NK-92 (cell line): ENCODE data around the gene DLG5.

Source experiments
- DNase-seq: peaks from one replicate; lab custom pipeline; 2025; ENCODE audit not compliant: unreplicated experiment; lab: John Stamatoyannopoulos, UW

Gene DLG5, protein sequence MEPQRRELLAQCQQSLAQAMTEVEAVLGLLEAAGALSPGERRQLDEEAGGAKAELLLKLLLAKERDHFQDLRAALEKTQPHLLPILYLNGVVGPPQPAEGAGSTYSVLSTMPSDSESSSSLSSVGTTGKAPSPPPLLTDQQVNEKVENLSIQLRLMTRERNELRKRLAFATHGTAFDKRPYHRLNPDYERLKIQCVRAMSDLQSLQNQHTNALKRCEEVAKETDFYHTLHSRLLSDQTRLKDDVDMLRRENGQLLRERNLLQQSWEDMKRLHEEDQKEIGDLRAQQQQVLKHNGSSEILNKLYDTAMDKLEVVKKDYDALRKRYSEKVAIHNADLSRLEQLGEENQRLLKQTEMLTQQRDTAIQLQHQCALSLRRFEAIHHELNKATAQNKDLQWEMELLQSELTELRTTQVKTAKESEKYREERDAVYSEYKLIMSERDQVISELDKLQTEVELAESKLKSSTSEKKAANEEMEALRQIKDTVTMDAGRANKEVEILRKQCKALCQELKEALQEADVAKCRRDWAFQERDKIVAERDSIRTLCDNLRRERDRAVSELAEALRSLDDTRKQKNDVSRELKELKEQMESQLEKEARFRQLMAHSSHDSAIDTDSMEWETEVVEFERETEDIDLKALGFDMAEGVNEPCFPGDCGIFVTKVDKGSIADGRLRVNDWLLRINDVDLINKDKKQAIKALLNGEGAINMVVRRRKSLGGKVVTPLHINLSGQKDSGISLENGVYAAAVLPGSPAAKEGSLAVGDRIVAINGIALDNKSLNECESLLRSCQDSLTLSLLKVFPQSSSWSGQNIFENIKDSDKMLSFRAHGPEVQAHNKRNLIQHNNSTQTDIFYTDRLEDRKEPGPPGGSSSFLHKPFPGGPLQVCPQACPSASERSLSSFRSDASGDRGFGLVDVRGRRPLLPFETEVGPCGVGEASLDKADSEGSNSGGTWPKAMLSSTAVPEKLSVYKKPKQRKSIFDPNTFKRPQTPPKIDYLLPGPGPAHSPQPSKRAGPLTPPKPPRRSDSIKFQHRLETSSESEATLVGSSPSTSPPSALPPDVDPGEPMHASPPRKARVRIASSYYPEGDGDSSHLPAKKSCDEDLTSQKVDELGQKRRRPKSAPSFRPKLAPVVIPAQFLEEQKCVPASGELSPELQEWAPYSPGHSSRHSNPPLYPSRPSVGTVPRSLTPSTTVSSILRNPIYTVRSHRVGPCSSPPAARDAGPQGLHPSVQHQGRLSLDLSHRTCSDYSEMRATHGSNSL (N-terminal part only)

DNA sequence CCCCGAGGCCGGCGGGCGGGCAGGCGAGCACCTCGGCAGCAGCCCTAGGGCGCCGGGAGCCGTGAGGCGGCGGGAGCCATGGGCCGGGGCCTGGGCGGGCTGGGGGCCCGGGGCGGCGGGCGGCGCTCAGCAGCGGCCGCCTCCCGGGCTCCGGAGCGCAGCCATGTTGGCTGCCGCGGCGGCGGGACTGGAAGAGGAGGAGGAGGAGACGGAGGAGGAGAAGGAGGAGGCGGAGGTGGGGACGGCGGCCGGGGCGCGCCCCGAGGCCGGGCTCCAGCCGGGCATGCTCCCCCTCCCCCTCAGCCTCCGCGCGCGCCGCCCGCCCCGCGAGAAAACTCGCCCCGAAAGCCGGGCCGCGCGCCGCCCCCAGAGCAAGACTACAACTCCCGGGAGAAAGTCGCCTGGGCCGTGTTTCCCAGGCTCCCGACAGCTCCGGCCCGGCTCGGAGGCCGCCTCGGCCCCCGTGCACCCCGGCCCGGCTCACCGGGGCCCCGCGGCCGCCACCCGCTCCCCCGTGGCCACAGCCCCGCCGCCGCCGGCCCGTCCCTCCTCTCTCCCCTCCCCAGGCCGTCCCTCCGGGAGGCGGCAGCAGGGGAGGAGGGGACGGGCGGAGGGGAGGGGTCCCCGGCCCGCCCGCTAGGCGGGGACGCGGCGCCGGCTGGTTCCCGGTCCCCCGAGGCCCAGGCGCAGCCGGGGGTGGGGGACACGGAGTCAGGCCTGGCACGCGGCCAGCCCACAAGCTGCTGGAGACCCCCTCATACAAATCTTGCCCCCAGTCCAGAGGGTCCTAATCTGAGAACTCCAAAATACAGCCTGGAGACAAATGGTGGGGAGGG, at the start of gene DLG5:
Gene DLG5, minus strand, starts transcription at position 190 of the 836 bp plus-strand sequence. CDS start 235 bp downstream, outside the sequence.
- no peak for DNase-seq

DNA sequence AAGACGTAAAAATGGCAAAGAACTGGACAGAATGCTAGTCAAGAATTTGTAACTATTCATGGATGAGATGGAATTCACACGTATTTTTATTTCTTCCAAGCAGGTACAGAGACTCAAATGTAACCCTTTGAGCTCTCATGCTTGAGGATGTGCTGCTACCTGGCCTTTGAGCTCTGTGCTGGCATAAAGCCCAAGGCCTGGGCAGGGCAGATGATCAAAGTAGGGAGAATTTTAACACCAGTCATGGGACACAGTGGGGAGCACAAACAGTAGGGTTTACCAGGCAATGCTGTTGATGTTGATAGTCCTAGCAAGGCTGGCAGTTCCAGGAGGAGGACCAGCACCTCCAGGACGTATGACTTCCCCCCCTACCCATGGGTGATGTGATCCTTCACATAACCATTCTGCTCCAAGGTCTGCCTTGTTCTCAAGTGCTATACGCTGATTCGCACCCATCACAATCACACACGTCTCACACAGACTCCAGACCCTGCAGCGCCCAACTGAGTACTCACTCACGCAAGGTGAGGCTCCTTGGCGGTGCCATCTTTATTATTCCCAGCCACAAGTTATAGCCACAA, 48.6 kb upstream of the DLG5 start:
- no peak for DNase-seq

DNA sequence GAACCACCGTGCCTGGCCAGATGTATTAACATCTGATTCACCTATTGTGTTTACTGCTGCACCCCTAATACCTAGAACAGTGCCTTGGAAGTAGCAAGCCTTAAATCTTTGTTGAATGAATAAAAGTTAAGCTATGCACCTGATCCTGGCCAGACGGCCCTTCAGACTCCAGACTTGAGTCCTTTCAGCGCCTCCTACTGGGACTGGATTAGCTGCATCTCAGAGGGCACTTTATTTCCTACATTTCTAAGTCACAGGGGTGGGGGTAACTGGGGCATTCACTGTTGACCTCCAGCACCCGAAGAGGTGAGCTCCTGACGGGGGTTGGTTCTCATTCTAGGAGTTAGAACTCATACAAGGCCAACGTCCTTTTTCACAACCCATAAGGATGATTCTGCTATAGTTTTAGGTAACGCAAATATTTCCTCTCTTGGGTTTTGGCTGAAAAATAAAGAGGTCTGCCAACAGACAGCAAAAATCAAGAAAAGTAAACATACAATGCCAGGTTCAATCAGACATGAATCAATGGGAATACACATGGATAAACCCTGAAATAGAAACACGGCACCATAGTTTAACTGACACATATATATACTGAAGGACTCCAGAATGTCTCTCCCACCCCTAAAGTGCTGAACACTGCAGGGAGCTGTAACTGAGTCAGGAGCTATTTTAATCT, 48.0 kb upstream of the DLG5 start:
- DNase-seq = no peak

DNA sequence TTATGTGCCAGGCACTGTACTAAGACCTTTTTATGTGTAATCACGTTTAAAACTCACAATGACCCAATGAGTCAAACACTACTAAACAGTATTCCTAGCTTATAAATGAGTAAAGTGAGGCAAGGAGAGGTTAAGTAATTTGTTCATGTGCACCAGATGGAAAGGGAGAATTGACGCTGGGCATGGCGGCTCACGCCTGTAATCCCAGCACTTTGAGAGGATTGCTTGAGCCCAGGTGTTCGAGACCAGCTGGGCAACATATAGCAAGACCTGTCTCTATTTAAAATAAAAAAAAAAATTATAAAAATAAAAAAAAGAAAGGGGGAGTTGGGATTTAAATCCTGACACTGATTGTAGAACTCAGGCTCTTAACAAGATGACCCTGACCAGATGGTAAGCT, 46.7 kb upstream of the DLG5 start:
- DNase-seq = no peak

DNA sequence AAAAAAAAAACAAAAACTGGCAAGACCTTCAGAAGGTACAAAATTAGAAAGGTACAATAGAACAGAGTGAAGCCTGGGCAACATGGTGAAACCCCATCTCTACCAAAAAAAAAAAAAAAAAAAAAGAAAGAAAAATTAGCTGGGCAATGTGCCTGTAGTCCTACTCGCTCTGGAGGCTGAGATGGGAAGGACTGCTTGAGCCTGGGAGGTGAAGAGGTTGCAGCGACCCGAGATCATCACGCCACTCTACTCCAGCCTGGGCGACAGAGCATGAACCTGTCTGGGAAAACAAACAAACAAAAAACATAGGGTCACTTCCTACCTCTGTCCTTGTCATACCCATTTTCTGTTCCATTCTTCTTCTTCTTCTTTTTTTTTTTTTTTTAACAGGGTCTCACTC, 45.6 kb upstream of the DLG5 start:
- DNase-seq = no peak

DNA sequence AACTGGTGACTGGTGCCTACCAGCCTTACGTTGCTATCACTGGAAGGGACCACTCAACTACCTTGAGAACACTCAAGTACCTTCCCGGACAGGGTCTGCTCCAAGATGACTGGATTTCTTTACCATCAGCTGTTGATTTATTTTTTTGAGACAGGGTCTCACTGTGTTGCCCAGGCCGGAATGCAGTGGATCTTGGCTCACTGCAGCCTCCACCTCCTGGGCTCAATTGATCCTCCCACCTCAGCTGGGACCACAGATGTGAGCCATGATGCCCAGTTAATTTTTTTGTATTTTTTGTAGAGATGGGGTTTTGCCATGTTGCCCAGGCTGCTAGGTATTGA, 45.2 kb upstream of the DLG5 start:
- DNase-seq = no peak

DNA sequence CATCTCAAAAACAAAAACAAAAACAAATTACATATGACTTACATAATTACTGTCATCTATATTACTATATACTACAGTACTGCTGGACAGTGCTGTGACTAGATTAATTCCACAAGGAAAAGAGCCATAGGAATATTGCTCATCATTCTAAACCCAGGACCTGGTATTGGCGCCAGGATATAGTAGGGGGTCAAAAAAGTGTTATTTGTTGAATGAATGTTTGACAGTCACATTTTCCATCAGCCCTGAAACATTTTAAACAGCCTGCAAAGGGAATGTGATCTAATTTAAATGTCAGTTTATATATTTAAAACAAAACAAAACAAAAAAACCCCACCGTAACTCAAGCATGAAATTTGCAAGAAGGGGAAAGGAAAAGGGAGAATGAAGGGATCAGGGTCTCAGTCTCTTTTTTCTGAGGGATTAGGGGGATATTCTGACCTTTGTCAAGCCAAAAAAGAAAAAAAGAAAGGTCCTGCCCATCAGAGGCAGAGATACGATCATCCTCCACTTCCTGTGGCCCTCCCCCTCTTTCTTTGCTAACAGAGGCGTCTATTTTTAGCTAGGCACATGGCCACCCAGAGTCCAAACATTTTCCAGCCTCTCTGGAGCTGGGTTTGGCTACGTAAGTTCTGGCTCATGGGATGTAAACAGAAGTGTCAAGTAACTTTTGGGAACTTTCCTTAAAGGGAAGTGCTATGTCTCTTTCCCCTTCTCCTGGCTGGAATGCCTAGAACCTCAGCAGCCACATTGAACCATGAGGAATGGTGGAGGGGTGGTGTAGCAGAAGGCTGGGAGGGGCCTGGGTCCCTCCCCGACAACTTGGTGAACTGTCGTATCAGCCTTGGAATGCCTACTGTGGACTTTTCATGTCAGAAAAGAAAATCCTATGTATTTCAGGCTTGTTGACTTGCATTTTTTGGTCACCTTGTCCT, 44.6 kb upstream of the DLG5 start:
- DNase-seq = no peak

DNA sequence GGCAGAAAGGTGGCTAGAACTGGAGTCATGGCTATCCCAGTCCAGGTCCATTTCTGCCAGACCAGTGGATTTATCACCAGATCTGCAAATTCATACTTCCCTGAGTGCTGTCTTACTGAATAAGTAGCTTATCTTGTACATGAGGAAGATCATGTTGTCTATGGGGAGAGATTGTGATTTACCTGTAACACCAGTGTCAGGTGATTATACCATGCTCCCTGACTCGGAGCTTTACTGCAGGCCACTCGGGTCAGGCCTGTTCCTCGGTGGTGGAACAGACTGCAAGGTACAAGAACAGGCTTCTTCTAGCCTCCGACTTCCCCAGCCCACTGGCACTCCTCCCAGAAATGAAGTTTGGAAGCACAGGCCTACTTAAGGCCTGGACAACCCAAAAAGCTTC, 42.6 kb upstream of the DLG5 start:
- DNase-seq = no peak

DNA sequence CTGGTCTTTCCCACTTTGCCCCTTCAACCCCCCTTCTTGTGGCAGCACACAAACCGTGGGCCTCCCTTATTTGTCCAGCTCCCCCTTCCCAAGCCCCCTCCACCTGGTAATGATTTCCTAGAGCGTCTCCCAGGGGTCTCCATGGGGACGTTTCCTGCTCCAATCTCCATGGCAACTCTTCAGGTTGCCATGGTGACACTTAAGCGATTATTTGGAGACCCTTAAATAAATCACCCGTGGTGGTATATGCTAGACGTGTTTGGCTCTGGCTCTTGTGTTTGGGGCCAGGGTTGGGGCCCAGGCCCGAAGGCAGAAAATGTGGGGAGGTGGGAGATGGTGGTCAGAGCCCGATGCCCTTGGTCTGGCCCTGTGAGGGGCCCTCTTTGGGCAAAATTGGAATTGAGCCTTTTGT, 41.1 kb upstream of the DLG5 start:
- no peak for DNase-seq

DNA sequence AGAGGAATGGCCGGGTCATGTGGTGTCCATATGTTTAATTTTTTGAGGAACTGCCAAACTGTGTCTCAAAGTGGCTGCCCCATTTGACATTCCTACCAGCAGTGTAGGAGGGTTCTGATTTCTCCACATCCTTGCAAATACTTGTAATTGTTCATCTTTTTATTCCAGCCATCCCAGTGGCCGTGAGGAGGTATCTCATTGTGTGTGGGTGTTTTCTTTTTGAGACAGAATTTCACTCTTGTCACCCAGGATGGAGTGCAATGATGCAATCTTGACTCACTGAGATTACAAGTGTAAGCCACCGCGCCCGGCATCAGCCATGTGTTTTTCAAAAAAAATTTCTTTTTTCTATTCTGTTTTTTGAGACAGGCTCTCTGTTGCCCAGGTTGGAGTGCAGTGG, 38.7 kb upstream of the DLG5 start:
- no peak for DNase-seq

DNA sequence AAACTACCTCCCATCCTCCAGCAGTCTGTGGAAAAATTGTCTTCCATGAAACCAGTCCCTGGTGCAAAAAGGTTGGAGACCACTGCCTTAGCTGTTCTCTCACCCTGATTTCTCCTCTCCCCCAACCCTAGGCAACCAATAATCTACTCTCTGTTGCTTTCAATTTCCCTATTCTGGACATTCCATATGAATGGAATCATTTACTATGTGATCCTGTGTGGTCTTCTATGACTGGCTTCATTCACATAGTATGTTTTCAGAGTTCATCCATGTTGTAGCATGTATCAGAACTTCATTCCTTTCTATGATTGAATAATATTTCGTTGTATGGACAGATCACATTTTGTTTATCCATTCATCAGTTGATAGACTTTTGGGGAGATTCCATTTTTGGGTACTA, 38.3 kb upstream of the DLG5 start:
- DNase-seq = no peak

DNA sequence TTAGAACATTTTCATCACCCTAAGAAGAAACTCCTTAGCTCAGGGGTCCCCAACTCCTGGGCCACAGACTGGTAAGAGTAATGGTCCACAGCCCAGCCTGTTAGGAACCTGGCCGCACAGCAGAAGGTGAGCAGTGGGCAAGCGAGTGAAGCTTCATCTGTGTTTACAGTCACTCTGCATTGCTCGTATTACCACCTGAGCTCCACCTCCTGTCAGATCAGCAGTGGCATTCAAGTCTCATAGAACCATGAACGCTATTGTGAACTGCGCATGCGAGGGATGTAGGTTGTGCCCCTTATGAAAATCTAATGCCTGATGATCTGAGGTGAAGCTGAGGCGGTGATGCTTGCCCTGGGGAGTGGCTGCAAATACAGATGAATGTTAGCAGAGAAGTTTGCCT, 37.3 kb upstream of the DLG5 start:
- no peak for DNase-seq

DNA sequence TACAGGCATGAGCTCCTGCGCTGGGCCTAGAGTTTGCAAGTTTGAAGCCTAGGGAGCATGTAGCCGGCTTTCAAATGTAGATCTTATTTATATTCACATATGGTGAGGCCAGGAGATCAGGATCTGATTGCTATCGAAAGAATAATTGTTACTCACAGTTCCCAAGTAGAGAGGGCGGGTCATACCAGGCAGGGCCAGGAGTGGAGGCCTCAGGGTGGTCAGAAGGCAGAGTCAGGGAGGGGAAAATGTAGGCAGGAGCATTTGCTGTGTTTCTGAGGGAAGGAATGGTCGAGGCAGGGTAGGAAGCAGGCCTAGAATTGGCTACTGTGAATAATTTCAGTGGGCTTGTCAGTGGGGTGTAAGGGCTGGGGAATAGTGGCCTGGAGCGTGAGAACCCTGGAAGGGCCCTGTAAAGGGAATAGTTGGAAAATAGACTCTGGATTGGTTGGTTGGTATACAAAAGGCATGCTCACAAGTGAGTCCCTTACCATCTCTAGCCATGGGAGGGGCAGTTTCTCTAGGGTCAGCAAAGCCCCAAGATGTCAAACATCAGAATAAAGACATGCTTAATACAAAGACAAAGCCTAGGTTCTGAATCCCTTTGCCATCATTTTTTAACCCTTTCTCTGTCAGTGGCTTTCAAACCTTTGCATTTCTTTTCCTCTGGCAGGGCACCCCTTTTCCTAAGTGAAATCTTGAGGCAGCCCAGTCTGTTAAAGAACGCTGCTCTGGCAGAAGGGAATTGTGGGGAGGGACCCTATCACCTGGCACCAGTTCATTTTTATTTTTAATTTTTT, 36.0 kb upstream of the DLG5 start:
- DNase-seq = no peak

DNA sequence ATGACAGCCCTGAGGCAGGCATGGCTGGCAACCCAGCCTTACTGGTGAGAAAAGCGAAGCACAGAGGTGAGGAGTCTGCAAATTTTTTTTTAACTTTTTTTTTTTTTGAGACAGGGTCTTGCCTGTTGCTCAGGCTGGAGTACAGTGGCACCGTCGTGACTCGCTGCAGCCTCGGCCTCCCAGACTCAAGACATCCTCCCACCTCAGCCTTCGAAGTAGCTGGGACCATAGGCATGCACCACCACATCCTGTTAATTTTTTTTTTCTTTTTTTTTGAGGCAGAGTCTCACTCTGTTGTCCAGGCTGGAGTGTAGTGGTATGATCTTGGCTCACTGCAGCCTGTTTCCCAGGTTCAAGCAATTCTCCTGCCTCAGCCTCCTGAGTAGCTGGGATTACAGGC, 35.1 kb upstream of the DLG5 start:
- DNase-seq = no peak

DNA sequence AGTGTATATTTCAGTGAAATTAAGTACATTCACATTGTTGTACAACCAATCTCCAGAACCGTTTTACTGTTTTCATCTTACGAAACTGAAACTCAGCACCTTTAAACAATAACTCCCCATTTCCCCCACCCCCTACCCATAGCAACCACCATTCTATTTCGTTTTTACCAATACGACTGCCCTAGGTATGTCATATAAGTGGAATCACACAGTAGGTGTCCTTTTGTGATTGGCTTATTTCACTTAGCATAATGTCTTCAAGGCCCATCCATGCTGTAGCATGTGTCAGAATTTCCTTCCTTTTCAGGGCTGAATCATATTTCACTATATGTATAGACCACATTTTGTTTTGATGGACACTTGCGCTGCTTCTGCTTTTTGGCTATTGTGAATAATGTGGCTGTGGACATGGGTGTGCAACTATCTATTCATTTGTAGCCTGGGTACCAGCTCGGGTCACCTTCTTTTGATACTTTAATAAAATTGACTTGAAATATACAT, 34.3 kb upstream of the DLG5 start:
- DNase-seq = no peak

DNA sequence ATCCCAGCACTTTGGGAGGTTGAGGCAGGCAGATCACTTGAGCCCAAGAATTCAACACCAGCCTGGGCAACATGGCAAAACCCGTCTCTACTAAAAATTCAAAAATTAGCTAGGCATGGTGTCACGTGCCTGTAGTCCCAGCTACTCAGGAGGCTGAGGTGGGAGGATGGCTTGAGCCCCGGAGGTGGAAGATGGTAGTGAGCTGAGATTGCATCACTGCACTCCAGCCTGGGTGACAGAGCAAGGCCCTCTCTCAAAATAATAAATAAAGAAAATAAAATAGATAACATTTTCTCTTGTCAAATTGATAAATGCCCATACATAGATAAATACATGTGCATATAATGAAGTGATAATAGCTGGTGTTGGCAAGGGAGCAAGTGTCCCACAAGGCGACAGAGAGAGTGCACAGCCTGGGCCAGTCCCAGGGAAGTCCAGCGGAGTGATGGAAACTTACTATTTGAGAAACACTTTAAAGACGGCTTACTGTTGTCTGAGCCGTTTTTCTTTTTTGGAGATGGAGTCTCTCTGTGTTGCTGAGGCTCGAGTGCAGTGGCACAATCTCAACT, 33.4 kb upstream of the DLG5 start:
- no peak for DNase-seq

DNA sequence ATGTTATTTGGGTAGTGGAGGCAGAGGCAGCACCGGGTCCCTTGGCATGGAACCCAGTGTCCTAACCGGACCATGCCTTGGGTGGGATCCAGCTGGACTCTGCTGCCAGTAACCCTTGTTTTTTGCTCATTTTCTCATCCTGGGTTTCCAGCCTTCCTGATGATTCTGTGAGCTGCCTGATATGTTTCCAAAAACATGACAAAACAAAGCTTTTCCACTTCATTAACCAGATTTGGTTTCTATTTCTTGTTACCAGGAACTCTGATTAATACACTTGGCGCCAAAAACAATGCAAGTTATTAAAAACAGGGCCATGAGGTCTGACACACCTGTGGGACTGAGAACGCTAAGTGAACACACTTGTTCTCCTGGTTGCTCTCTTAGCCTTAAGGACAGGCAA, 32.8 kb upstream of the DLG5 start:
- DNase-seq = no peak
